SU-DHL-6 (cell line): ENCODE data around the gene FCRL5.

Experiments
- H2AFZ ChIP-seq: fragments of 200-600 bp; sonication (generic); 2 replicates; pipeline ENCODE4 v1.6.1; 2014; ENCODE audit warnings: low read depth, mild to moderate bottlenecking, moderate library complexity, mixed read lengths, antibody characterized with exemption, low read length; ENCODE audit not compliant: severe bottlenecking
- H3F3A ChIP-seq: fragments of 200-600 bp; shearing (Covaris generic); 2 replicates; pipeline ENCODE4 v1.6.0; 2016; ENCODE audit warnings: antibody characterized with exemption, mild to moderate bottlenecking; ENCODE audit not compliant: insufficient read depth
- H3K27ac ChIP-seq: fragments of 200-600 bp; sonication (generic); 2 replicates; pipeline ENCODE4 v1.5.1; 2016; ENCODE audit warnings: low read depth, mild to moderate bottlenecking, low read length, moderate library complexity, mixed read lengths
- H3K27me3 ChIP-seq: fragments of 200-600 bp; sonication (generic), shearing (Covaris generic); 2 replicates; pipeline ENCODE4 v1.6.0; 2014; ENCODE audit warnings: mild to moderate bottlenecking, low read length
- H3K36me3 ChIP-seq: fragments of 200-600 bp; sonication (generic); 2 replicates; pipeline ENCODE4 v1.6.1; 2014; ENCODE audit warnings: mild to moderate bottlenecking, low read length, mixed read lengths
- H3K4me2 ChIP-seq: fragments of 300-600, 200-600 bp; shearing (Covaris generic), sonication (generic); 2 replicates; pipeline ENCODE4 v1.6.0; 2014; ENCODE audit warnings: low read length, low read depth, mild to moderate bottlenecking; ENCODE audit not compliant: poor library complexity, severe bottlenecking
- H3K4me3 ChIP-seq: fragments of 200-600 bp; sonication (generic); 2 replicates; pipeline ENCODE4 v1.5.1; 2014; ENCODE audit warnings: antibody characterized with exemption, low read length, mild to moderate bottlenecking, mixed read lengths; ENCODE audit not compliant: insufficient read depth, poor library complexity, severe bottlenecking
- H3K79me2 ChIP-seq: fragments of 200-600 bp; sonication (generic); 2 replicates; pipeline ENCODE4 v1.6.1; 2014; ENCODE audit warnings: mild to moderate bottlenecking, low read length, moderate library complexity; ENCODE audit not compliant: insufficient read depth
- H3K9ac ChIP-seq: fragments of 200-600 bp; sonication (generic); 2 replicates; pipeline ENCODE4 v1.7.0; 2014; ENCODE audit warnings: mild to moderate bottlenecking, low read length
- H3K9me2 ChIP-seq: fragments of 200-600 bp; sonication (generic); replicated peaks from 2 replicates; pipeline ENCODE4 v1.6.1; 2014; ENCODE audit warnings: low read length; ENCODE audit not compliant: insufficient read depth
- H3K9me3 ChIP-seq: fragments of 200-600 bp; sonication (generic); 2 replicates; pipeline ENCODE4 v1.6.1; 2014; ENCODE audit warnings: low read length, mixed read lengths; ENCODE audit not compliant: insufficient read depth
- H4K20me1 ChIP-seq: fragments of 200-600 bp; sonication (generic); 2 replicates; pipeline ENCODE4 v1.6.1; 2014; ENCODE audit warnings: low read depth, mild to moderate bottlenecking, antibody characterized with exemption, low read length, moderate library complexity, mixed read lengths
- EZH2phosphoT487 ChIP-seq: fragments of 200-600 bp; sonication (generic), shearing (Covaris generic); conservative IDR thresholded peaks from 2 replicates; pipeline ENCODE4 v1.6.1; 2018; ENCODE audit warnings: mild to moderate bottlenecking, antibody characterized with exemption, low read length, moderate library complexity, mixed read lengths
- TF ChIP-seq, protein P1 (sequence below): fragments of 200-600 bp; sonication (generic); IDR thresholded peaks from one replicate; pipeline ENCODE4 v1.5.1; 2017; ENCODE audit warnings: antibody characterized with exemption, mild to moderate bottlenecking, low read length, moderate library complexity; ENCODE audit not compliant: insufficient read depth, poor library complexity, severe bottlenecking

FCRL5 gene

DNA sequence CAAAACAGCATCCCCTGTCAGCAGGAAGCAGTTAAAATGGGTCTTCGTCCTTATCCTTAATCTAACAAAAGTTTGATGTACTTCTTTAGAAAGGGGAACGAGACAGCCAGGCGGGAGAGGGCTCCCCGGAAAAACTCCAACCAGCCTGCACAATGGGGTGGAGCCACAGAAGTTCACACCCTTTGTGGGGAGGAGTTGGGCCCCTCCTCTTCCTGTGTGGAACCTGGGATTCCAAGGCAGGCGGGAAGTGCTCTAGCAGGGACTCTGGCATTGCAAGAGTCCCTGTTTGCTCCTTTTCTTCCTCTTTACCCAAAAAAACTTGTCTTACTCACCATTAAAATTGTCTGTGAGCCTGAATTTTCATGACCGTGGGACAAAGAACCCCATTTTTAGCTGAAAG lies 47.7 kb downstream of the FCRL5 start:
- Histone ChIP-seq H3K4me2 (no peak overlapping the region), H3F3A (peaks cover 8% of the 10 kb centered on the region; the same call in 1 of the 2 replicates), H2AFZ (no peak overlapping the region), H3K9ac (no peak overlapping the region), H3K79me2 (no peaks in the 10 kb centered on the region), H3K27me3 (no peaks in the 10 kb centered on the region), H3K4me3 (no peak overlapping the region), H4K20me1 (no peaks in the 10 kb centered on the region), H3K36me3 (no peaks in the 10 kb centered on the region), H3K9me3 (no peaks in the 10 kb centered on the region), H3K9me2 (no peaks in the 10 kb centered on the region), H3K27ac (no peak overlapping the region)
- TF ChIP-seq, protein P1, sequence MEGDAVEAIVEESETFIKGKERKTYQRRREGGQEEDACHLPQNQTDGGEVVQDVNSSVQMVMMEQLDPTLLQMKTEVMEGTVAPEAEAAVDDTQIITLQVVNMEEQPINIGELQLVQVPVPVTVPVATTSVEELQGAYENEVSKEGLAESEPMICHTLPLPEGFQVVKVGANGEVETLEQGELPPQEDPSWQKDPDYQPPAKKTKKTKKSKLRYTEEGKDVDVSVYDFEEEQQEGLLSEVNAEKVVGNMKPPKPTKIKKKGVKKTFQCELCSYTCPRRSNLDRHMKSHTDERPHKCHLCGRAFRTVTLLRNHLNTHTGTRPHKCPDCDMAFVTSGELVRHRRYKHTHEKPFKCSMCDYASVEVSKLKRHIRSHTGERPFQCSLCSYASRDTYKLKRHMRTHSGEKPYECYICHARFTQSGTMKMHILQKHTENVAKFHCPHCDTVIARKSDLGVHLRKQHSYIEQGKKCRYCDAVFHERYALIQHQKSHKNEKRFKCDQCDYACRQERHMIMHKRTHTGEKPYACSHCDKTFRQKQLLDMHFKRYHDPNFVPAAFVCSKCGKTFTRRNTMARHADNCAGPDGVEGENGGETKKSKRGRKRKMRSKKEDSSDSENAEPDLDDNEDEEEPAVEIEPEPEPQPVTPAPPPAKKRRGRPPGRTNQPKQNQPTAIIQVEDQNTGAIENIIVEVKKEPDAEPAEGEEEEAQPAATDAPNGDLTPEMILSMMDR: no peak
- TF ChIP-seq EZH2phosphoT487: no peak

DNA sequence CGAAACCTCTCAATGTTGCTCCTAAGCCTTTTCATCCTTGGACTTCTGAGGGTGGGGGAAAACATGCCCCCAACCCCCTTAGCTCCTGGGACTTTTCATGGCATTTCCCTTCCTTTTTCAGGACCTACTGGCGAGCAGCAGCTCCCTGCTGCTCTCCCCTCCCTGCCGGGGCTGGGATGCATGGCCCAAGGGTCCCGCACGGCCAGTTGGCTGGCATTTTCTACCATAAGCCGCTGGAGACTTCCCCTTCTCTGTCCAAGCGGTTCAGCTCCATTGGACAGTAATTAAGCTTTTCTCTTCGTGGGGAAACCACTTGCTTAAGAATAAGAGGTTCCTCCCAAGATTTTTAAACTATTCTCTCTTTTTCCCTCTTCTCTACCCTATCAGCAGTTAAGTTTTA lies 52.8 kb downstream of the FCRL5 start:
- no peaks in the 10 kb centered on the region for H3K36me3 ChIP-seq
- no peaks in the 10 kb centered on the region for H4K20me1 ChIP-seq
- H3K27ac ChIP-seq: no peak overlapping the region
- TF ChIP-seq, protein P1: no peak
- no peak for TF ChIP-seq EZH2phosphoT487
- no peak overlapping the region for H3K9ac ChIP-seq
- H3K4me2 ChIP-seq: no peak overlapping the region
- peaks cover 7% of the 10 kb centered on the region; the same call in 1 of the 2 replicates for H3F3A ChIP-seq
- no peak overlapping the region for H2AFZ ChIP-seq
- no peaks in the 10 kb centered on the region for H3K79me2 ChIP-seq
- H3K27me3 ChIP-seq: no peaks in the 10 kb centered on the region
- H3K4me3 ChIP-seq: no peak overlapping the region
- H3K9me2 ChIP-seq: no peaks in the 10 kb centered on the region
- H3K9me3 ChIP-seq: no peaks in the 10 kb centered on the region

DNA sequence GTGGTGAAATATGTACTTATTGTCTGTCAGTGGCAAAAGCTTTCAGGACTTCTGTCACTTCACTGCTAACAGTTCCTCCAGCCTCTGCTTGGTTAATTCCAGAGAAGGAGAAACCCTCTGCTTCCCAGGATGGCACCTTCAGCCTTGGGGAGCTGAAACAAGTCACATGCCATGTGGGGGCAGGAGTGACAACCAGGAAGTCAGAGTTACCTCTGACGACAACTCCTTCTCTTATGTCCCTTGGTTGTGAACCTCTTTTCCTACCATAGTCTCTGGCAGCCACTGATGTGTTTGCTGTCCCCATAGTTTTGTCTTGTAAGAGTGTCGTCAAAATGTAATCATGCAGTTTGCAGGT lies 53.6 kb downstream of the FCRL5 start:
- H3K79me2 ChIP-seq: no peaks in the 10 kb centered on the region
- no peaks in the 10 kb centered on the region for H3K9me3 ChIP-seq
- no peak overlapping the region for H3K27ac ChIP-seq
- H3K9ac ChIP-seq: no peak overlapping the region
- no peaks in the 10 kb centered on the region for H3K27me3 ChIP-seq
- peaks cover 7% of the 10 kb centered on the region; the same call in 1 of the 2 replicates for H3F3A ChIP-seq
- no peak overlapping the region for H3K4me3 ChIP-seq
- no peaks in the 10 kb centered on the region for H3K36me3 ChIP-seq
- H3K9me2 ChIP-seq: no peaks in the 10 kb centered on the region
- no peak overlapping the region for H2AFZ ChIP-seq
- no peak overlapping the region for H3K4me2 ChIP-seq
- H4K20me1 ChIP-seq: no peaks in the 10 kb centered on the region
- no peak for TF ChIP-seq EZH2phosphoT487
- TF ChIP-seq, protein P1: no peak
